SK-N-MC (cell line): Measurements from ENCODE around the gene GPRC5C.

Experiments
- EZH2 ChIP-seq: fragments of 200-600 bp; sonication (generic); IDR thresholded peaks from one replicate; pipeline ENCODE4 v1.6.1; 2017; ENCODE audit warnings: antibody characterized with exemption
- FOXP2 ChIP-seq: optimal IDR thresholded peaks from 2 replicates; pipeline ENCODE3; 2011; ENCODE audit warnings: mild to moderate bottlenecking, moderate library complexity; ENCODE audit not compliant: insufficient read depth; ENCODE audit errors: extremely low read length, control extremely low read depth
- POLR2AphosphoS5 ChIP-seq: IDR thresholded peaks from 2 replicates; pipeline ENCODE4 v1.6.1; 2012; ENCODE audit warnings: mild to moderate bottlenecking, low read depth, low read length, borderline replicate concordance

DNA sequence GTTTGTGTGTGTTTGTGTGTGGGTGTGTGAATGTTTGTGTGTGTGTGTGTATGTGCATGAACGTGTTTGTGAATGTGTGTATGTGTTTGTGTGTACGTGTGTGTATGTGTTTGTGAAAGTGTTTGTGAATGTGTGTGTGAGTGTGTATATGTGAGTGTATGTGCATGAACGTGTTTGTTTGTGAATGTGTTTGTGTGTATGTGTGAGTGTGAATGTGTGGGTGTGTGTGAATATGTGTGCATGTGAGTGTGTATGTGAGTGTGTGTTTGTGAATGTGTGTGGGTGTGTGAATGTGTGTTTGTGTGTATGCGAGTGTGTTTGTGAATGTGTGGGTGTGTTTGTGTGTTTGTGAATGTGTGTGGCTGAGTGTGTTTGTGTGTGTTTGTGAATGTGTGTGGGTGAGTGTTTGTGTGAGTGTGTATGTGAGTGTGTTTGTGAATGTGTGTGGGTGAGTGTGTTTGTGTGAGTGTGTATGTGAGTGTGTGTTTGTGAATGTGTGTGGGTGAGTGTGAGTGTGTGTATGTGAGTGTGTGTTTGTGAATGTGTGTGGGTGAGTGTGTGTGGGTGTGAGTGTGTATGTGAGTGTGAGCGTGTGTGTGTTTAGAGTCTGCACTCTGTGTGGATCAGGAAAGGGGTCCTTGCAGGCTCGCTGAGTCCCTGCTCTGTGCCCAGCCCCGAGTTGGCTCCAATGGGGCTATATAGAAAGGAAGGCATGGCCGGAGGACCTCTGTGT is 33.7 kb downstream of the GPRC5C start:
- TF ChIP-seq POLR2AphosphoS5 (no peak), EZH2 (no peak), FOXP2 (no peak)
